Testis (tissue), 3 donors: ENCODE measurements around the gene CSNK2A2. TPM values are rescaled to one million over a fixed set of nuclear protein-coding genes. Genes with fewer than 3 reads are reported as not detected.

Source experiments
- DNase-seq: peaks from one replicate; pipeline ENCODE4 v3.0.0-alpha.2; 2019
- H3K27ac ChIP-seq, 2 donors: fragments of 200-600 bp; sonication (generic); one replicate each; pipeline ENCODE4 v1.5.1; 2019
- H3K27me3 ChIP-seq: fragments of 200-600 bp; sonication (generic); one replicate; pipeline ENCODE4 v1.5.1; 2019
- H3K36me3 ChIP-seq: fragments of 200-600 bp; sonication (generic); one replicate; pipeline ENCODE4 v1.5.1; 2017; ENCODE audit warnings: low read depth; ENCODE audit errors: missing control alignments
- H3K4me1 ChIP-seq: fragments of 200-600 bp; sonication (generic); one replicate; pipeline ENCODE4 v1.5.1; 2019
- H3K4me3 ChIP-seq, 2 donors: fragments of 200-600 bp; sonication (generic); one replicate each; pipeline ENCODE4 v1.5.1; 2017 to 2019
- H3K9me3 ChIP-seq: fragments of 200-600 bp; sonication (generic); one replicate; pipeline ENCODE4 v1.5.1; 2017
- POLR2A ChIP-seq: fragments of 450-650 bp; IDR thresholded peaks from one replicate; pipeline ENCODE4 v1.6.1; 2017; ENCODE audit warnings: antibody characterized with exemption, mild to moderate bottlenecking, moderate library complexity
- WGBS, 2 donors: methylation state at CpG; one replicate each; pipeline ENCODE4 v1.1.5; 2018; 5-methylcytosine and 5-hydroxymethylcytosine counted together
- intact Hi-C: fragments of 100-400 bp; cut with DNase I; formaldehyde crosslinking; loops from one replicate; pipeline ENCODE4 v1.15.1; 2023; ENCODE audit warnings: low total_unique reads
- polyA plus RNA-seq: library from polyadenylated mRNA; stranded (reverse); fragments of 350-450 nt; fragmentation: Illumina TruSeq; extraction: RNeasy Lipid Tissue Mini Kit (QIAGEN cat#74804); gene quantifications from one replicate; pipeline ENCODE4 v1.2.3, GENCODE V29; 2014; ENCODE audit warnings: low read depth, low replicate concordance; ENCODE audit not compliant: insufficient read depth
- total RNA-seq, 2 donors: library from RNA; depleted of rRNA; stranded (reverse); fragments of >200 nt; gene quantifications; one replicate each; pipeline ENCODE4 v1.2.3, GENCODE V29; 2016
- TF ChIP-seq, protein P1 (sequence below), 3 experiments: fragments of 450-650 bp in 2 of 3; fragments of 200-600 bp in 1 of 3; sonication (generic) in 1 of 3; IDR thresholded peaks; one replicate each; pipeline ENCODE4 v1.5.1; 2016 to 2019; ENCODE audit warnings: antibody characterized with exemption in 3 of 3, mild to moderate bottlenecking in 2 of 3, moderate library complexity in 1 of 3

CSNK2A2 gene
- total and polyA plus RNA-seq, 3 donors from 2014 or later, result 101 to 299 (median 119) TPM

DNA sequence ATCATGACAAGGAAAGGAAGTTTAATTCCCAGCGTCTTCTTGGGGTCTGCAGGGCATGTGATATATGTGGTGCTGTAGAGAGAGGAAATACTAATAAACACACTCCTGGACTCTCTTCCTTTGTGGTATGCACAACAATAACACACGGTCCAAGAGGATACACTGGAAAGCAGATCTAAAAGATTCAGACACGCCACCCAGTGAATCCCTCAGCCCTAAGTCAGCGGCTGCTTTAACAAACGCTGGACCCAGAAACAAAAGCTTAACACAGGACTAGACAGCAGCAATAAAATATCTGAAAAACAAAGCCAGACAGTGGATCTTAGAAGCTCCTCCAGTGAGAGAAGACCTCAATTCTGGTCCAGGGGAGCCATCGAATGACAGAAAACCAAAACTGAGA is 81.8 kb downstream of the CSNK2A2 start:
- 64 to 76% methylated on average over 6 of the region's 6 CpGs for WGBS, 2 donors
- no peak for TF ChIP-seq POLR2A
- DNase-seq, result no peak
- intact Hi-C loops, result no loop called here
- Histone ChIP-seq H3K4me3 (no peak overlapping the region), H3K4me1 (peaks cover 40% of the 10 kb centered on the region), H3K36me3 (no peaks in the 10 kb centered on the region), H3K27ac (no peak overlapping the region), H3K9me3 (no peaks in the 10 kb centered on the region), H3K27me3 (no peaks in the 10 kb centered on the region)

DNA sequence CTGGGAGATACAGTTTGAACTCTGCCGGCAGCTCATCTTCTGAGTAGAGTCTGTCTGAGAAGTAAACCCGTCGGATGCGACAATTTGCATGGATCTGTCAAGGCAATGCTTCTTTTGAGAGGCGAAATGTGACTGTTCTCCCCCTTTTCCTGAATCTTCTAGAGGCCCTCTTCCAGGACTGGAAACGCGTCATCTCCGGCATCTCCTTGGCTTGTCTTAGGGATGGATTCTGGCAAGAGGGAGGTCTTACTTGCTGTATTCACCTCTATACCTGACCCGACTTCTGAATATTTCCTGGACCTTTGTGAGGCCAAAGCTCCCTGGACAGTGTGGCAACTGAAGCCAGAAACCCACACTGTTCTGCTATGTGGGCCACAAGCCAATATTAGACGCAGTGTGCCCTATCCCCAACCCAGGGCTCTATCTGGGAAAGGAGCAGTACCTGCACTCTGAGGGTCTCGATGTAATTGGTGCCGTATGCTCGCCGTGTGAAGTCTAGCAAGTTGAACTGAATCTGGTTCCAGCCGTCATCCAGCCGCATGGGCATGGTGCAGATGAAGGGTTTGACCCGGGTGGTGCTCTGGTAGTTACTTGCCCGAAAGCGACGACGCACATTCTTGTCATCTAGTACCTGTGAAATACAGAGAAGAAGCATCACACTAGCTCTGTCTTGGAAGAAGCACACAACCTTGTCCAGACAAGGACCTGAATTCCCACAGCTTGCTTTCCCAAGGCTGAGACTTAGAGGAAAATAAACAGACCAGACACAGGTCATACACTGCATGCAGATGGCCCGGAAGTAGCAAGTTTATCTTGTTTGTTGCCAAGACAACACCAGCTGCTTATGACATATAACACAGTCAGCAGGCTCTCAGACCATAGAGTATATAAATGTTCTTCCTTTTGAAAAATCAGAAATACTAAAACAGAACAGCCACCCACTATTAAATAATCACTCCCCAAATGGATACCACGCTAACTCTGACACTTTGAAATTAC is 82.8 kb downstream of the CSNK2A2 start:
- H3K36me3 ChIP-seq, result no peaks in the 10 kb centered on the region
- no peak for TF ChIP-seq POLR2A
- TF ChIP-seq, protein P1, sequence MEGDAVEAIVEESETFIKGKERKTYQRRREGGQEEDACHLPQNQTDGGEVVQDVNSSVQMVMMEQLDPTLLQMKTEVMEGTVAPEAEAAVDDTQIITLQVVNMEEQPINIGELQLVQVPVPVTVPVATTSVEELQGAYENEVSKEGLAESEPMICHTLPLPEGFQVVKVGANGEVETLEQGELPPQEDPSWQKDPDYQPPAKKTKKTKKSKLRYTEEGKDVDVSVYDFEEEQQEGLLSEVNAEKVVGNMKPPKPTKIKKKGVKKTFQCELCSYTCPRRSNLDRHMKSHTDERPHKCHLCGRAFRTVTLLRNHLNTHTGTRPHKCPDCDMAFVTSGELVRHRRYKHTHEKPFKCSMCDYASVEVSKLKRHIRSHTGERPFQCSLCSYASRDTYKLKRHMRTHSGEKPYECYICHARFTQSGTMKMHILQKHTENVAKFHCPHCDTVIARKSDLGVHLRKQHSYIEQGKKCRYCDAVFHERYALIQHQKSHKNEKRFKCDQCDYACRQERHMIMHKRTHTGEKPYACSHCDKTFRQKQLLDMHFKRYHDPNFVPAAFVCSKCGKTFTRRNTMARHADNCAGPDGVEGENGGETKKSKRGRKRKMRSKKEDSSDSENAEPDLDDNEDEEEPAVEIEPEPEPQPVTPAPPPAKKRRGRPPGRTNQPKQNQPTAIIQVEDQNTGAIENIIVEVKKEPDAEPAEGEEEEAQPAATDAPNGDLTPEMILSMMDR (IDR thresholded peaks at IDR 0.05), result no peak
- H3K4me1 ChIP-seq, result peaks cover 30% of the 10 kb centered on the region
- no peaks in the 10 kb centered on the region for H3K9me3 ChIP-seq
- no peaks in the 10 kb centered on the region for H3K27me3 ChIP-seq
- intact Hi-C loops, result no loop called here
- WGBS, 2 donors, result 84 to 87% methylated on average over 22 to 23 of the region's 23 CpGs
- no peak for DNase-seq
- no peak overlapping the region for H3K27ac ChIP-seq
- H3K4me3 ChIP-seq, result no peak overlapping the region

DNA sequence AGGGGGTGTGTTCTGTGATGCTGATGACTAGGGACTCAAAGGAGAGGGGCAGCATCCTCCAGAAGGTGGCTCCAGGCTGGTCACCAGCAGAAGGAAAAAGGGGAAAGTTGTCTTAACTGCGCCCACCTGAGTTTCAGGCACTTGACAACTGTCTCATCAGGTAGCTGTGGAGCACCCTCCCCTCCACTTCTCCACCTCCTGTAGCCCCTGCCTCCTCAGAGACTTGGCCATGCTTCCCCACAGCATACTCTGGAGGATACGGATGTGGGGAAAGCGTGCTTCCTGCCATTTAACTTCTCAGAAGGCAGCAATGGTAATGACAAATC is 86.6 kb downstream of the CSNK2A2 start:
- H3K4me3 ChIP-seq, result no peak overlapping the region
- intact Hi-C loops, result no loop called here

DNA sequence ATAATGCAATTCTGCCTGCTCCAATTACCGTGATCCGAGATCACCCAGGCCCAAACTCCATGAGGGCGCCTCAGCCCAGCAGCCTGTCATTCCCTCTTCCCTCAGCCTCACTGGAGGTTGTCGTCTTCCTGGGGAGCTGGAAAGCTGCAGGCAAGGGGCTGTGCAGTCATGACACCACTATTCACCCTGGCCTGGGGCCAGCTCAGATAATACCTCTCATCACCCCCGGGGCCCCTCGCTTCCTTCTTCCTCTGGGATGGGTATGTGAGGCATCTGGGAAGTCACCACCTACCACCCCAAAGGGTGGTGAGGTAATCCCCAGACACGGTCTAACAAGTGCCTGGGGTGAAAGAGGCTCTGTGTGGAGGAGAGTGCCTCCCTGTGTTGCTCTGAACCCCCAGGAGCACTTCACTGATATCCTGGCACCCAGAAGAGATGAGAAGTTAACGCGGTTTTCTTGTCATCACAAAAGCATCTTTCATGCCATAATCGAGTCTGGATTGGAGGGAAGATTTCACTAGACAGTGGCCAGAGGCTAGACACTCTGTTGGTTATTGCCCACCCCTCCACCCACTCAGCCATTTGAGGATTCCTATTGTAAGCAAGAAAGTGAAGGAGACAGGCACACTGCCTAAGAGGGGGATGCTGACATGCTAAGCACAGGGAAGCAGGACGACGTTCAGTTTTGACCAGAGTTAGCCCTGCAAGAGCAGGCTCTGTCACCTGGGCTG is 87.2 kb downstream of the CSNK2A2 start:
- 46 to 66% methylated on average over 8 to 12 of the region's 12 CpGs for WGBS, 2 donors
- intact Hi-C loops, result no loop called here

More for the DNA sequence above, 86.6 kb downstream of the CSNK2A2 start:
- no peaks in the 10 kb centered on the region for H3K4me1 ChIP-seq
- DNase-seq, result no peak
- no peak overlapping the region for H3K27ac ChIP-seq
- TF ChIP-seq, protein P1 (IDR thresholded peaks at IDR 0.05), result no peak
- no peak for TF ChIP-seq POLR2A
- 92 to 98% methylated on average over 3 of the region's 3 CpGs for WGBS, 2 donors
- no peaks in the 10 kb centered on the region for H3K36me3 ChIP-seq
- no peaks in the 10 kb centered on the region for H3K27me3 ChIP-seq
- H3K9me3 ChIP-seq, result no peaks in the 10 kb centered on the region

DNA sequence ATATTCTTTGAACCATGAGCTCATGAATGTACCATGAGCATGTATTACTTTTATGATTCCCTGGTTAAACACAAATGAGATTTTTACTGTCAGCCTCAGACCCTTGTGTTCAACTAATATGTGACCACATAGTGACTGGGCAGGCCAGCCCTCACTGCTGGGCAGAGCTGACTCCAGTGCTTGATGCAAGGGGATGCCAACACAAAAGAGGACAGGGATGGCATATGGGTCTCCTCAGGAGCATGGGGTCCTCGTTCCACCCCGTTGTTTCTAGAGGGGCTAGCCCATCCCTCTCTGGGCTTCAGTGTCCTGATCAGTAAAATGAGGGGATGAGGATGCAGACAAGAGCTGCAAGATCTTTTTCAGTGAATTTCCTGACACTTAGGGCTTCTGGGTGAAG is 88.0 kb downstream of the CSNK2A2 start:
- Histone ChIP-seq H3K27me3 (no peaks in the 10 kb centered on the region), H3K27ac (no peak overlapping the region), H3K4me3 (no peak overlapping the region), H3K4me1 (no peaks in the 10 kb centered on the region), H3K9me3 (no peaks in the 10 kb centered on the region), H3K36me3 (no peaks in the 10 kb centered on the region)
- WGBS, 2 donors, result 80 to 92% methylated on average over 2 of the region's 2 CpGs
- TF ChIP-seq, protein P1 (IDR thresholded peaks at IDR 0.05), result no peak
- intact Hi-C loops, result no loop called here
- no peak for DNase-seq

More for the DNA sequence above, 87.2 kb downstream of the CSNK2A2 start:
- TF ChIP-seq, protein P1 (IDR thresholded peaks at IDR 0.05), result no peak
- TF ChIP-seq POLR2A, result no peak
- Histone ChIP-seq H3K27me3 (no peaks in the 10 kb centered on the region), H3K36me3 (no peaks in the 10 kb centered on the region), H3K27ac (no peak overlapping the region), H3K9me3 (no peaks in the 10 kb centered on the region), H3K4me3 (no peak overlapping the region), H3K4me1 (no peaks in the 10 kb centered on the region)
- DNase-seq, result no peak
